Stomach smooth muscle (tissue), 2 donors: ENCODE measurements around the gene RELL1.

Experiments used
- H3K27ac ChIP-seq: one replicate; pipeline ENCODE4 v1.7.0; 2013; ENCODE audit warnings: mild to moderate bottlenecking, low read length, inconsistent platforms
- H3K27me3 ChIP-seq, 2 donors: one replicate each; pipeline ENCODE4 v1.7.0; 2013; ENCODE audit warnings: low read length in 2 of 2; ENCODE audit not compliant: insufficient read depth in 2 of 2, control insufficient read depth in 1 of 2
- H3K36me3 ChIP-seq, 2 donors: one replicate each; pipeline ENCODE4 v1.7.0; 2013; ENCODE audit warnings: low read length in 2 of 2; ENCODE audit not compliant: control insufficient read depth in 2 of 2, insufficient read depth in 2 of 2
- H3K4me1 ChIP-seq: one replicate; pipeline ENCODE4 v1.7.0; 2013; ENCODE audit warnings: low read length; ENCODE audit not compliant: control insufficient read depth, insufficient read depth
- H3K4me3 ChIP-seq, 2 donors: one replicate each; pipeline ENCODE4 v1.7.0; 2013; ENCODE audit warnings: low read length in 2 of 2
- H3K9ac ChIP-seq, 2 donors: one replicate each; pipeline ENCODE4 v1.7.0; 2013; ENCODE audit warnings: low read length in 2 of 2, mild to moderate bottlenecking in 1 of 2
- H3K9me3 ChIP-seq, 2 donors: one replicate each; pipeline ENCODE4 v1.7.0; 2013; ENCODE audit warnings: low read length in 2 of 2; ENCODE audit not compliant: control insufficient read depth in 2 of 2
- donor health status: healthy.
- donor health status: Pancreatic carcinoma.

RELL1 gene

GRCh38 chr4:37649268-37649667 is 36.9 kb downstream of the RELL1 start:
- Histone ChIP-seq H3K27me3 (no peaks in the 10 kb centered on the region), H3K4me1 (peaks cover 10% of the 10 kb centered on the region), H3K36me3 (peaks cover 15 to 22% of the 10 kb centered on the region in 2 donors), H3K9ac (no peak overlapping the region), H3K9me3 (no peaks in the 10 kb centered on the region), H3K4me3 (no peak overlapping the region), H3K27ac (no peak overlapping the region)

GRCh38 chr4:37648084-37648817 is 37.9 kb downstream of the RELL1 start:
- H3K4me3 ChIP-seq, result peak overlapping the region in 1 of 2 donors; percentile 17
- peaks cover 10% of the 10 kb centered on the region for H3K4me1 ChIP-seq
- no peak overlapping the region for H3K9ac ChIP-seq
- peaks cover 15 to 22% of the 10 kb centered on the region in 2 donors for H3K36me3 ChIP-seq
- no peaks in the 10 kb centered on the region for H3K27me3 ChIP-seq
- peak overlapping the region; percentile 12 for H3K27ac ChIP-seq
- no peaks in the 10 kb centered on the region for H3K9me3 ChIP-seq

- Histone ChIP-seq H3K36me3 (peaks cover 15 to 22% of the 10 kb centered on the region in 2 donors), H3K4me3 (no peak overlapping the region), H3K9ac (no peak overlapping the region), H3K9me3 (no peaks in the 10 kb centered on the region), H3K27ac (no peak overlapping the region), H3K4me1 (peaks cover 16% of the 10 kb centered on the region), H3K27me3 (no peaks in the 10 kb centered on the region)
These were observed 39.9 kb downstream of the RELL1 start for GRCh38 chr4:37646247-37646646.

- Histone ChIP-seq H3K27ac (no peak overlapping the region), H3K27me3 (no peaks in the 10 kb centered on the region), H3K36me3 (peaks cover 15 to 22% of the 10 kb centered on the region in 2 donors), H3K4me1 (peaks cover 16% of the 10 kb centered on the region), H3K4me3 (no peak overlapping the region), H3K9me3 (no peaks in the 10 kb centered on the region), H3K9ac (no peak overlapping the region)
These were observed 40.4 kb downstream of the RELL1 start for GRCh38 chr4:37645736-37646135.

GRCh38 chr4:37644962-37645361 is 41.2 kb downstream of the RELL1 start:
- Histone ChIP-seq H3K9ac (no peak overlapping the region), H3K27ac (no peak overlapping the region), H3K9me3 (no peaks in the 10 kb centered on the region), H3K36me3 (peaks cover 15 to 22% of the 10 kb centered on the region in 2 donors), H3K27me3 (no peaks in the 10 kb centered on the region), H3K4me1 (peaks cover 16% of the 10 kb centered on the region), H3K4me3 (no peak overlapping the region)

- Histone ChIP-seq H3K9ac (peak overlapping the region in 1 of 2 donors; percentile 21), H3K27me3 (no peaks in the 10 kb centered on the region), H3K27ac (peak overlapping the region; percentile 3), H3K9me3 (no peaks in the 10 kb centered on the region), H3K4me1 (peaks cover 10% of the 10 kb centered on the region), H3K4me3 (no peak overlapping the region), H3K36me3 (peaks cover 13 to 18% of the 10 kb centered on the region in 2 donors)
These were observed 44.0 kb downstream of the RELL1 start for GRCh38 chr4:37641886-37642849.

- Histone ChIP-seq H3K27ac (no peak overlapping the region), H3K36me3 (peaks cover 8 to 16% of the 10 kb centered on the region in 2 donors), H3K4me3 (no peak overlapping the region), H3K9me3 (no peaks in the 10 kb centered on the region), H3K4me1 (peaks cover 10% of the 10 kb centered on the region), H3K9ac (no peak overlapping the region), H3K27me3 (no peaks in the 10 kb centered on the region)
These were observed 44.8 kb downstream of the RELL1 start for GRCh38 chr4:37641352-37641751.

GRCh38 chr4:37639551-37640285 is 46.5 kb downstream of the RELL1 start:
- Histone ChIP-seq H3K4me3 (no peak overlapping the region), H3K4me1 (peaks cover 7% of the 10 kb centered on the region), H3K9me3 (no peaks in the 10 kb centered on the region), H3K36me3 (peaks cover 6 to 15% of the 10 kb centered on the region in 2 donors), H3K9ac (no peak overlapping the region), H3K27me3 (no peaks in the 10 kb centered on the region), H3K27ac (no peak overlapping the region)

- Histone ChIP-seq H3K4me3 (no peak overlapping the region), H3K27me3 (no peaks in the 10 kb centered on the region), H3K4me1 (peaks cover 7% of the 10 kb centered on the region), H3K27ac (no peak overlapping the region), H3K9me3 (no peaks in the 10 kb centered on the region), H3K36me3 (peaks cover 23 to 35% of the 10 kb centered on the region in 2 donors), H3K9ac (no peak overlapping the region)
These were observed 51.0 kb downstream of the RELL1 start for GRCh38 chr4:37635155-37635554.

GRCh38 chr4:37634180-37634579 is 52.0 kb downstream of the RELL1 start:
- no peak overlapping the region for H3K4me3 ChIP-seq
- peaks cover 23 to 39% of the 10 kb centered on the region in 2 donors for H3K36me3 ChIP-seq
- no peak overlapping the region for H3K9ac ChIP-seq
- H3K27ac ChIP-seq, result no peak overlapping the region
- no peaks in the 10 kb centered on the region for H3K27me3 ChIP-seq
- H3K4me1 ChIP-seq, result peaks cover 7% of the 10 kb centered on the region
- no peaks in the 10 kb centered on the region for H3K9me3 ChIP-seq
